ENCODE results near the gene RPTOR.

Gene RPTOR

GRCh38 chr17:80765241-80765961 lies 220.8 kb downstream of the RPTOR start:
- peaks cover 22% of the 10 kb centered on the region for H3K36me3 Mint-ChIP-seq (ENCODE audit: low read depth)
- H3K4me3 Mint-ChIP-seq: no peak overlapping the region
- H3K9me3 Mint-ChIP-seq: no peaks in the 10 kb centered on the region
- peaks cover 3% of the 10 kb centered on the region for H3K27me3 Mint-ChIP-seq
- no peak overlapping the region for H3K27ac Mint-ChIP-seq
- peaks cover 15% of the 10 kb centered on the region for H3K4me1 Mint-ChIP-seq (ENCODE audit: low read depth)
- intact Hi-C loops (cut with micrococcal nuclease): no loop called here

GRCh38 chr17:80766290-80766855 lies 221.7 kb downstream of the RPTOR start:
- peaks cover 13% of the 10 kb centered on the region for H3K4me1 Mint-ChIP-seq (ENCODE audit: low read depth)
- H3K27me3 Mint-ChIP-seq: peaks cover 3% of the 10 kb centered on the region
- H3K36me3 Mint-ChIP-seq (ENCODE audit: low read depth): peaks cover 32% of the 10 kb centered on the region
- H3K4me3 Mint-ChIP-seq: no peak overlapping the region
- no peaks in the 10 kb centered on the region for H3K9me3 Mint-ChIP-seq
- intact Hi-C loops (cut with micrococcal nuclease): no loop called here
- no peak overlapping the region for H3K27ac Mint-ChIP-seq

DNA sequence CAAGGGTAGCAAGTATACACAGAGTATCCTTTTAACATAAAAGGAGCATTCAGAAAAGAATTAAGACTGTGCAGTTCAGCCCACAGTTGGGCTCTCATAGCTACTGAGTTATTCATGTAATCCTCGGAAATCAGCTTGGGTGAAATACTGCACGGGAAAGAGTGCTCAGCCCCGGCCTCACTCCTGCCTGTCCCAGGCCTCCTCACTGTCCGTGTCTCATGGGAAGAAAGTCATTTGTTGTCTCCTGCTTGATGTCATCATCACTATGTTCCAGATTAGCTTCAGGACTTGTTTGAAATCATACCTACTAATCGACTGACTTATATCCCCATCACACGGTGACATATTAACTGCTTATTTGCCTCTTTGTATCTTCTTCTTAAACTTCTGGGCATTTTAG lies 223.8 kb downstream of the RPTOR start:
- H3K27me3 Mint-ChIP-seq: no peaks in the 10 kb centered on the region
- intact Hi-C loops (cut with micrococcal nuclease): no loop called here
- H3K4me1 Mint-ChIP-seq (ENCODE audit: low read depth): peaks cover 13% of the 10 kb centered on the region
- no peak overlapping the region for H3K4me3 Mint-ChIP-seq
- peaks cover 27% of the 10 kb centered on the region for H3K36me3 Mint-ChIP-seq (ENCODE audit: low read depth)
- H3K9me3 Mint-ChIP-seq: no peaks in the 10 kb centered on the region
- no peak overlapping the region for H3K27ac Mint-ChIP-seq

- intact Hi-C loops (cut with micrococcal nuclease): no loop called here
- H3K4me1 Mint-ChIP-seq (ENCODE audit: low read depth): peaks cover 13% of the 10 kb centered on the region
- no peaks in the 10 kb centered on the region for H3K27me3 Mint-ChIP-seq
- peaks cover 28% of the 10 kb centered on the region for H3K36me3 Mint-ChIP-seq (ENCODE audit: low read depth)
- no peak overlapping the region for H3K27ac Mint-ChIP-seq
- H3K9me3 Mint-ChIP-seq: no peaks in the 10 kb centered on the region
- no peak overlapping the region for H3K4me3 Mint-ChIP-seq
These were observed 224.3 kb downstream of the RPTOR start for GRCh38 chr17:80768936-80769335.

DNA sequence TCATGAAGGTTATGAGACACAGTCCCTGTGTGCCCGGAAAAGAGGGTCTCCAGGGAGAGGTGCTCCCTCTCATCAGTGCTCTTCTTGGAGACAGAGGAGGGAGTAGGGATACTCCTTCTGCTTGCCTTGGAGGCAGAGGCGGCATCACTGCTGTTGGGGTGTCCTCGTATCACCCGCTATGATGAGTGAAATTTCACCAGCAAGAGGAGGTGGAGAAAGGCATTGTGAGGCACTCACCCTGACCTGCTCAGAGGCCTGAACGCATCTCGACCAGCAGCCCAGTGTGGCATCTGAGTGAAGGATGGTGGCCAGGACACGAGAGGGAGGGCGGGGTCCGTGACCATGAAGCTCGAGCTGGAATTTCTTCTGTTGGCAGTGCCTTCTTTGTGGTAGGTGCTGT lies 224.9 kb downstream of the RPTOR start:
- H3K36me3 Mint-ChIP-seq (ENCODE audit: low read depth): peaks cover 34% of the 10 kb centered on the region
- intact Hi-C loops (cut with micrococcal nuclease): no loop called here
- H3K27ac Mint-ChIP-seq: no peak overlapping the region
- H3K27me3 Mint-ChIP-seq: no peaks in the 10 kb centered on the region
- H3K4me1 Mint-ChIP-seq (ENCODE audit: low read depth): peaks cover 16% of the 10 kb centered on the region
- no peak overlapping the region for H3K4me3 Mint-ChIP-seq
- no peaks in the 10 kb centered on the region for H3K9me3 Mint-ChIP-seq

DNA sequence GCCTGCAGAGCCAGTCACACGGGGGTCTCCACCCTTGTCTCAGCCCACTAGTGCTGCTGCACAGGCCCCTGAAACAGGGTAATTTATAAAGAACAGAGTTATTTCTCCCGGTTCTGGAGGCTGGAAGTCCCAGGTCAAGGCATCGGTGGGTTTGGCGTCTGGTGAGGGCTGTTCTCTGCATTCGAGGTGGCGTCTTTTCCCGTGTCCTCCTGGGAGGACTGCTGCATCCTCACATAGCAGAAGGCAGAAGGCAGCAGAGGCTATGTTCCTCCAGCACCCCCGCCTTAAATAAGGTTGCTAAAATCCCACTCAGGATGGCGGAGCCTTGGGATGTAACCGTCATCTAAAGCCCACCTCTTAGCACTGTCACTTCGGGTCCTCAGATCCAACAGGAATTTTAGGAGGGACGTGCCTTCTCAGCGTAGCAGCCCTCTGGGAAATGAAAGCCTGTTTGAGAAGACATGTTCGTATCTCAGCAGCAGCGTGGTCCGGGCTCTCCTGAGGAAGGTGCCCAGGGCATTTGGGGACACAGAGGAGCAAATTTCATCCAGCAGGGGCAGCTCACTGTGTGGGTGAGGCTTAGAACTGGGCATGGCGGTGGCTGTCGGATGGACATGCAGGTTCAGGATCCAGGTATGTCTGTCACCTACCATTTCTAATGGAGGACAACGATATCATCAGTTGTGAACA lies 225.4 kb downstream of the RPTOR start:
- H3K36me3 Mint-ChIP-seq (ENCODE audit: low read depth): peaks cover 39% of the 10 kb centered on the region
- peaks cover 17% of the 10 kb centered on the region for H3K4me1 Mint-ChIP-seq (ENCODE audit: low read depth)
- no peaks in the 10 kb centered on the region for H3K9me3 Mint-ChIP-seq
- no peak overlapping the region for H3K4me3 Mint-ChIP-seq
- no peak overlapping the region for H3K27ac Mint-ChIP-seq
- peaks cover 2% of the 10 kb centered on the region for H3K27me3 Mint-ChIP-seq
- intact Hi-C loops (cut with micrococcal nuclease): no loop called here

DNA sequence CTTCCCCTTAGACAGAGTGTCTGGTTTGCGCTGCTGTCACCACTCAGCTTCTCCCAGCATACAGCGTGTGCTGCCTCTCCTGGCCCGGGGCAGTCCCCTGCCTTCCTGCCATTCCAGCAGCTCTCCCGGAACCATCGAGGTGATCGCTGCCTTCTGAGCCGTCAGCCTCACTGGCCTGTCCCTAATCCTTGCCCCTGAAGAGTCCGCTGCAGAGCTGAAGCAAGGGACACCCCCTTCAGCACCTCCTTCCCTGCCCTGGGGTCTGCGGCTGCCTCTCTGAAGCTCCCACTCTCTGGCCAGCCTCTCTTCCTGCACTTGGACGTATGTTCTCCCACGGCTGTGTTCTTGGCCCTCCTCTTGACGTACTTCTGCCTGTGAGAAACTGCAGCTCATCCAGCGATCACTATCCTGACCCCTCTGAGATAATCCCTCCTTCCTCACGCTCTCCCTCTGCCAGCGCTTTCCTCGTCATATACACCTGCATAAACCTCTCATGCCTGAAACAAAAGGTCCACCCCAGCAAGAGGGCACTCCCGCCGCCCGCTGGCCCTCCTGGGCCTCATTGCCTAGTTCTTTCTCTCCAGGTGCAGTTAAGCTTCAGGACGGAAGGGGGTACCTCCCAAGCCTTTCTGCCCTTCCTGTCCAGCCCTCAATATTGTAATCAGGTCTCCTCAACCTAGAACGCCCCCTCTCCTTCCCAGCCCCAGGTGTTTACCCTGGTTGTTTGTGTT lies 226.4 kb downstream of the RPTOR start:
- no peak overlapping the region for H3K27ac Mint-ChIP-seq
- intact Hi-C loops (cut with micrococcal nuclease): no loop called here
- H3K4me3 Mint-ChIP-seq: no peak overlapping the region
- peaks cover 2% of the 10 kb centered on the region for H3K27me3 Mint-ChIP-seq
- no peaks in the 10 kb centered on the region for H3K9me3 Mint-ChIP-seq
- H3K36me3 Mint-ChIP-seq (ENCODE audit: low read depth): peaks cover 36% of the 10 kb centered on the region
- peaks cover 12% of the 10 kb centered on the region for H3K4me1 Mint-ChIP-seq (ENCODE audit: low read depth)

DNA sequence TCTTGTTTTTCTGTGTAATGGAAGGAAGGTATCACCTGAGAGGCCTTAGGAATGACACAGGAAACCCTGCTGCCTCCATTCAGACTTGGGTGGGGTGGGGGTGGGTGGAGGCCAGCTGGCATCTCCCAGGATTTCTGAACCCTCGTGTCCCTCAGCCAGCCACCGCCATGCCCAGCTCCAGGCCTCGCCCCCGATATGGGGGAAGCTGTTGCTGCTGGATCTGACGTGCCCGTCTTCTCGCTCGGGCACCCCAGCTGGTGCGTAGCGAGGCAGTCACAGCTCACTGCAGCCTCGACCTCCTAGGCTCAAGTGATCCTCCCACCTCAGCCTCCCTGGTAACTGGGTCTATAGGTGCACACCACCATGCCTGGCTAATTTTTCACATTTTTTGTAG lies 227.0 kb downstream of the RPTOR start:
- intact Hi-C loops (cut with micrococcal nuclease): no loop called here
- Mint-ChIP-seq H3K9me3 (no peaks in the 10 kb centered on the region), H3K27me3 (peaks cover 2% of the 10 kb centered on the region), H3K4me1 (ENCODE audit: low read depth) (peaks cover 12% of the 10 kb centered on the region), H3K4me3 (no peak overlapping the region), H3K36me3 (ENCODE audit: low read depth) (peaks cover 38% of the 10 kb centered on the region), H3K27ac (no peak overlapping the region)

- Mint-ChIP-seq H3K4me1 (ENCODE audit: low read depth) (peaks cover 12% of the 10 kb centered on the region), H3K9me3 (no peaks in the 10 kb centered on the region), H3K36me3 (ENCODE audit: low read depth) (peaks cover 51% of the 10 kb centered on the region), H3K27ac (no peak overlapping the region), H3K27me3 (peaks cover 2% of the 10 kb centered on the region), H3K4me3 (no peak overlapping the region)
- intact Hi-C loops (cut with micrococcal nuclease): no loop called here
These were observed 228.2 kb downstream of the RPTOR start for GRCh38 chr17:80772906-80773242.

DNA sequence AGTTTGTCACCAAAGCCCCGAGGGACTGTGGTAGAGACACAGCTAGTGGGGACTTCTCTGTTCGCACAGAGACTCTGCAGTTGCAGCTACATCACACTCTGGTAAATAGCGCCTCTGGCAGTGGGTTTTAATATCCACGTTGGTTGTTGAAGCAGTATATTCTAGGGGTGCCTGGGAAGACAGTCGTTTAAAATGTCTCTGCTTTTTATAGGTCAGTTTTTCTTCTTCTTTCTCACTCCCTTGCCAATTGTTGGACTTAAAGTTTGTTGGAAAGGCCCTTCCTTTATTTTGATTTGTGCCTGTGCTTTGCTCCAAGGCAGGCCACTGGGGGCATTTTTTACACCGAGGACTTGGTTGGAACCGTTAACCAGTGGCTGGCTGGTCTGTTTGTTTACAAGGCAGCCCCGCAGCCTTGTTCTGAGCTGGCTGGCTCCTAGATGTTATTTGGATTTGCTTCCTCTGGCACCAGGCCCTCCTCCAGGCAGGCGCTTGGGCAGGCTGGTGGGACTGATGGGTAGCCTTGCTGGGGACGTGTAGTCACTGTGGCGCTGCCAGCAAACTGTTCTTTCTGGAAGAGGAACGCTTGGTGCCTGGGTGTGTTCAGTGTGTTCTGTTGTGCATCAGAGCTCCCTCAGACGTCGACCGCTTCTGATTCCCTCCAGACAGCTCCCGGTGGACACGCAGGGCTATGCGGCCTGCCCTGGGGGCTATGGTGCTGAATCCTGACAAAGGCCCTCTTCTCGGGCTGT lies 228.8 kb downstream of the RPTOR start:
- no peak overlapping the region for H3K4me3 Mint-ChIP-seq
- intact Hi-C loops (cut with micrococcal nuclease): no loop called here
- peaks cover 12% of the 10 kb centered on the region for H3K4me1 Mint-ChIP-seq (ENCODE audit: low read depth)
- no peak overlapping the region for H3K27ac Mint-ChIP-seq
- peaks cover 2% of the 10 kb centered on the region for H3K27me3 Mint-ChIP-seq
- no peaks in the 10 kb centered on the region for H3K9me3 Mint-ChIP-seq
- H3K36me3 Mint-ChIP-seq (ENCODE audit: low read depth): peaks cover 55% of the 10 kb centered on the region

- intact Hi-C loops (cut with micrococcal nuclease): no loop called here
- Mint-ChIP-seq H3K27me3 (peaks cover 2% of the 10 kb centered on the region), H3K36me3 (ENCODE audit: low read depth) (peaks cover 62% of the 10 kb centered on the region), H3K4me1 (ENCODE audit: low read depth) (peaks cover 12% of the 10 kb centered on the region), H3K4me3 (no peak overlapping the region), H3K9me3 (no peaks in the 10 kb centered on the region), H3K27ac (no peak overlapping the region)
These were observed 229.5 kb downstream of the RPTOR start for GRCh38 chr17:80774146-80774545.

- no peak overlapping the region for H3K27ac Mint-ChIP-seq
- H3K4me1 Mint-ChIP-seq (ENCODE audit: low read depth): peaks cover 12% of the 10 kb centered on the region
- H3K4me3 Mint-ChIP-seq: no peak overlapping the region
- peaks cover 63% of the 10 kb centered on the region for H3K36me3 Mint-ChIP-seq (ENCODE audit: low read depth)
- intact Hi-C loops (cut with micrococcal nuclease): no loop called here
- no peaks in the 10 kb centered on the region for H3K9me3 Mint-ChIP-seq
- H3K27me3 Mint-ChIP-seq: peaks cover 4% of the 10 kb centered on the region
These were observed 230.1 kb downstream of the RPTOR start for GRCh38 chr17:80774643-80775281.

- H3K4me1 Mint-ChIP-seq (ENCODE audit: low read depth): peaks cover 23% of the 10 kb centered on the region
- no peaks in the 10 kb centered on the region for H3K9me3 Mint-ChIP-seq
- peaks cover 52% of the 10 kb centered on the region for H3K36me3 Mint-ChIP-seq (ENCODE audit: low read depth)
- intact Hi-C loops (cut with micrococcal nuclease): no loop called here
- no peak overlapping the region for H3K27ac Mint-ChIP-seq
- peaks cover 4% of the 10 kb centered on the region for H3K27me3 Mint-ChIP-seq
- no peak overlapping the region for H3K4me3 Mint-ChIP-seq
These were observed 231.2 kb downstream of the RPTOR start for GRCh38 chr17:80775863-80776262.
